HUES48 (cell line): ENCODE results near the gene SMPDL3A.

Experiments
- H3K27ac ChIP-seq: one replicate; pipeline ENCODE4 v1.7.0; 2013; ENCODE audit warnings: low read depth, low read length, inconsistent platforms
- H3K27me3 ChIP-seq: 2 replicates; pipeline ENCODE4 v1.6.1; 2013; ENCODE audit warnings: mild to moderate bottlenecking, low read length; ENCODE audit not compliant: control insufficient read depth, insufficient read depth
- H3K36me3 ChIP-seq: 2 replicates; pipeline ENCODE4 v1.6.1; 2013; ENCODE audit warnings: low read length; ENCODE audit not compliant: control insufficient read depth, insufficient read depth
- H3K4me1 ChIP-seq: 2 replicates; pipeline ENCODE4 v1.6.1; 2013; ENCODE audit warnings: mild to moderate bottlenecking, low read length; ENCODE audit not compliant: control insufficient read depth, insufficient read depth
- H3K4me3 ChIP-seq: 2 replicates; pipeline ENCODE4 v1.5.1; 2013; ENCODE audit warnings: mild to moderate bottlenecking, low read depth, low read length
- H3K9ac ChIP-seq: 2 replicates; pipeline ENCODE4 v1.6.1; 2013; ENCODE audit warnings: mild to moderate bottlenecking, low read depth, low read length, moderate library complexity
- H3K9me3 ChIP-seq: 2 replicates; pipeline ENCODE4 v1.6.1; 2013; ENCODE audit warnings: low read length; ENCODE audit not compliant: control insufficient read depth, insufficient read depth

The SMPDL3A gene

DNA sequence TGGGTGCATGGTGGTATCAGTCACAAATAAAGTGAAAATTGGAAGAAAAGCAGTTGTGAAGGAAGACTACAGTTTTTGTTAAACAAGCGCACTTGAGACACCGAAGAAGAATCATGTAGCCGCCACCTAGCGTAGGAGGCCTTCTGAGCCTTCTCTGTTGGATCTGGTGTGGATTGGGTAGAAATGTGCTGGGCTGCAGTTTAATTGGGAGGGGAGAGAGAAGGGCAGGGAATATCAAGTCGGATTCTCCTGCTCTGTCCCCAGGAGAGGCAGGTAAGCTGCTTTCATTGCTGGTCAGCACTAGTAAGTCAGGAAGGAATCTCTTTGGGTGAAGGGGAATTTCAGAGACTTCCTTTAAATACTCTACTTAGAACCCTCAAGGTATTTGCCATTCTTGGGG is 10.8 kb upstream of the SMPDL3A start:
- Histone ChIP-seq H3K27ac (no peak overlapping the region), H3K9me3 (no peaks in the 10 kb centered on the region), H3K4me1 (peaks cover 28% of the 10 kb centered on the region), H3K36me3 (no peaks in the 10 kb centered on the region), H3K27me3 (no peaks in the 10 kb centered on the region), H3K9ac (no peak overlapping the region), H3K4me3 (no peak overlapping the region)

DNA sequence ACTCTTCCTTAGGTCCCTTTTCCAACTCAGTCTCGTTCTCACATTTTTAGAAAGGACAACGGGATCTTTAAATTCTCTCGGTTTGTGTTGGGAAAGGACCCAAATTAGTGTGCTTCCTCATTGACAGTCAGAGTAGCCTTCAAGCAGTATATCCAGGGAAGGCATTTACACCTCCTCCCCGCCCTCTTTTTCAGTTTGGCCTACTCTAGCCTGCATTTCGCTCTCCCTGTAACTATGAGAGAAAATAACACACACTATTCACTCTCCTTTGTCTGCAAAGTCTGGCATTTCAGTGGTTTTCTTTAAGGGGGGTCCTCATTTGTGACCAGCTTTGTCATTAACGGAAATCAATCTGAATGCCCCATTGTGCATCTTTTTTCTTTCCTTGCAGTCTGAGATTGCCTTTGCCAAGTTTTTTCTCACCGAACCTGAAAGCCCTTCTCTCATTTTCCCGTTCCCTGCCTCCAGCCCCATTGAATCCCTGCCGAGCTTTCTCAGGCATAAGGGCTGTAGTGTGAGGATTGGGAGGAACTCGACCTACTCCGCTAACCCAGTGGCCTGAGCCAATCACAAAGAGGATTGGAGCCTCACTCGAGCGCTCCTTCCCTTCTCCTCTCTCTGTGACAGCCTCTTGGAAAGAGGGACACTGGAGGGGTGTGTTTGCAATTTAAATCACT is 9.9 kb upstream of the SMPDL3A start:
- H3K9ac ChIP-seq = no peak overlapping the region
- H3K4me3 ChIP-seq = peak overlapping the region; percentile 34; the same call in 1 of the 2 replicates
- H3K27ac ChIP-seq = peak overlapping the region; percentile 71
- no peaks in the 10 kb centered on the region for H3K36me3 ChIP-seq
- no peaks in the 10 kb centered on the region for H3K9me3 ChIP-seq
- peaks cover 28% of the 10 kb centered on the region for H3K4me1 ChIP-seq
- no peaks in the 10 kb centered on the region for H3K27me3 ChIP-seq

DNA sequence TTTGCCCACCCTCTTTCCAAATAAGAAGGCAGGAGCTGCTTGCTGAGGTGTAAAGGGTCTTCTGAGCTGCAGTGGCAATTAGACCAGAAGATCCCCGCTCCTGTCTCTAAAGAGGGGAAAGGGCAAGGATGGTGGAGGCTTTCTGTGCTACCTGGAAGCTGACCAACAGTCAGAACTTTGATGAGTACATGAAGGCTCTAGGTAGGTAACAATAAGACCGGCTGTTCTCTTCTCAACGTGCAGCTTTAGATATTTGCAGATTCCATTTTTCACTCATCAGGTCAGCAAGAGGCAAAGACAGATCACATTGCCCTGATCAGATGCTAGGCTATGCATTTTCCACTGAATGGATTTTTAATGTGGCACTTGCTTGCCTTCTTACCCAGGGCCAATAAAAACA is 9.4 kb upstream of the SMPDL3A start, which contains the start of gene FABP7:
FABP7 (plus strand) TSS at position 50 of the 400 bp plus-strand sequence; CDS start at position 129, 79 bp downstream.
- peak within 1 kb of the TSS; percentile 71 for H3K27ac ChIP-seq
- no peaks in the 10 kb centered on the region for H3K9me3 ChIP-seq
- no peak within 1 kb of the TSS for H3K9ac ChIP-seq
- peak within 1 kb of the TSS; percentile 34; the same call in 1 of the 2 replicates for H3K4me3 ChIP-seq
- no peaks in the 10 kb centered on the region for H3K27me3 ChIP-seq
- H3K4me1 ChIP-seq = peaks cover 28% of the 10 kb centered on the region
- H3K36me3 ChIP-seq = no peaks in the 10 kb centered on the region

DNA sequence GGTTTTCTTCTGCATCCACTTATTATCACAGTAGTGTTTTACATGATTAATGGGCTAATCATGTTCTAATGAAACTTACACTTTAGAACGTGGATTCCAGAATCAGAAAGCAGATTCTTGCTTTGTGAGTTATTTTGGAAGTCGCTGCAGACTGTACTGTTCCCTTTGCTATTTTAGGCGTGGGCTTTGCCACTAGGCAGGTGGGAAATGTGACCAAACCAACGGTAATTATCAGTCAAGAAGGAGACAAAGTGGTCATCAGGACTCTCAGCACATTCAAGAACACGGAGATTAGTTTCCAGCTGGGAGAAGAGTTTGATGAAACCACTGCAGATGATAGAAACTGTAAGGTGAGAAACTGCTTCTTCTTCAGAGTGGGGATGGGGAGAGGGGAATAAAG is 8.9 kb upstream of the SMPDL3A start:
- H3K27me3 ChIP-seq = no peaks in the 10 kb centered on the region
- H3K4me1 ChIP-seq = peaks cover 28% of the 10 kb centered on the region
- H3K9ac ChIP-seq = no peak overlapping the region

DNA sequence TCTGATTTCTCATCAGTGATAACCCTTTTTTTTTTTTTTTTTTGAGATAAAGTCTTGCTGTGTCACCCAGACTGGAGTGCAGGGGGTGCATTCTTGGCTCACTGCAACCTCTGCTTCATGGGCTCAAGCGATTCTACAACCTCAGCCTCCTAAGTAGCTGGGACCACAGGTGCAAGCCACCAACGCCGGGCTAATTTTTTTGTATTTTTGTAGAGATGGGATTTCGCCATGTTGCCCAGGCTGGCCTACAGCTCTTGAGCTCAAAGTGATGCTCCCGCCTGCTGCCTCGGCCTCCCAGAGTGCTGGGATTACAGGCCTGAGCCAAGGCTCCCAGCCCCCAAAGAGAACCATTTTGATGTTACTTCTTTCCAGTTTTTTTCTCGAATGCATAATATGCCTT is 7.3 kb upstream of the SMPDL3A start:
- Histone ChIP-seq H3K4me3 (no peak overlapping the region), H3K9ac (no peak overlapping the region), H3K27ac (no peak overlapping the region), H3K4me1 (peaks cover 41% of the 10 kb centered on the region), H3K9me3 (no peaks in the 10 kb centered on the region), H3K27me3 (no peaks in the 10 kb centered on the region), H3K36me3 (no peaks in the 10 kb centered on the region)

More for the DNA sequence above, 8.9 kb upstream of the SMPDL3A start:
- no peaks in the 10 kb centered on the region for H3K9me3 ChIP-seq
- no peaks in the 10 kb centered on the region for H3K36me3 ChIP-seq
- H3K4me3 ChIP-seq = no peak overlapping the region
- no peak overlapping the region for H3K27ac ChIP-seq

DNA sequence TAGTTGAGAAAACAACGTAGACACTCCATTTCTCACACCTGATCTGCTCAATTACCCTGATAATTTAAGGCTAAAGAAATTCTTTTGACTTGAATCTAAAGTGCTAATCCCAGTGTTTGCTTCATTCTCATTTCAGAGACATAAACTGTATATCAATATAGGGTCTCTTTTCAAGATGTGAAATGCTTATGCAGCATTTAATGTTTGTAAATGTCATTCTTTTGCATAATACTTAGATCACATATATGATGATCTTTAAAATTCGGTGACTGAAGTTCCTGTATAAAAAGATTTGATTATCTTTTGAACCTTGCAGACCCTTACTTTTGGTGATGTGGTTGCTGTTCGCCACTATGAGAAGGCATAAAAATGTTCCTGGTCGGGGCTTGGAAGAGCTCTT is 5.7 kb upstream of the SMPDL3A start:
- H3K9ac ChIP-seq = no peak overlapping the region
- H3K27ac ChIP-seq = no peak overlapping the region
- no peak overlapping the region for H3K4me3 ChIP-seq
- no peaks in the 10 kb centered on the region for H3K36me3 ChIP-seq
- peaks cover 53% of the 10 kb centered on the region for H3K4me1 ChIP-seq
- peaks cover 17% of the 10 kb centered on the region for H3K27me3 ChIP-seq
- H3K9me3 ChIP-seq = no peaks in the 10 kb centered on the region

DNA sequence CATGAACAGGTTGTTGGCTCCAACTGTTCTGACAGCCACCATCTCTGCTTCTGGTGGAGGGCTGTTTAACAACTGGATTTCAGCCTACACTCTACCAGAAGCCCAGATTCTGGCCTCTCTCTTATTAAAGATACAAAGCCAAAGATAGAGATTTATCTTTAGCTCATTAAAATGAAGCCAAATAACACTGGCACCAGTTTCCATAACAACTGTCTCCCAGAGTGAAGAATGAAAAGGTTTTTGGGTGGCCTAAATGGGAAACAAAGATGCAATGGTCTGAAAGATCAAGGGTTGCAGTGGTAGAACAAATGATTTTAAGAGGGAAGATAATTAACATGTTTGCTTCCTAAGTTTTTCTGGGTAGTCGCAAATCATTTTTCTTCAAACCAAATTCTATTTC is 3.2 kb upstream of the SMPDL3A start:
- Histone ChIP-seq H3K9me3 (no peaks in the 10 kb centered on the region), H3K27me3 (peaks cover 28% of the 10 kb centered on the region), H3K9ac (no peak overlapping the region), H3K36me3 (no peaks in the 10 kb centered on the region), H3K27ac (no peak overlapping the region), H3K4me1 (peaks cover 42% of the 10 kb centered on the region), H3K4me3 (no peak overlapping the region)

DNA sequence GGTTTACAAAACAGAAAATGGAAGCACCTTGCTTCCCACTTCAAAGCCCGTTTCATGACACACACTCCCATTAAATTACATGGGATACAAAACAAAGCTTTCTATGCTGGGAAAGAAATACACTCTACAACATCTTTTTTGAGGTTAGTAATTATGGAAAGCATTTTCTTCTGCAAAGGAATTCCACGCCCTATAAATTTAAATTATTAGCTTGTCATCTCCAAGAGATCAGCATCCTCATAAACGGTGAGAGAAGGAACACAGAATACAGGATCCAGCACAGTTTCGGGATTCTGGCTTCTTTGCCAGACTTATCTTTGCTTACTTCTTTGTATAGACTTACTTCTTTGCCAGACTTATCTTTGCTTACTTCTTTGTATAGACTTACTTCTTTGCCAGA is 1.3 kb upstream of the SMPDL3A start:
- no peak overlapping the region for H3K4me3 ChIP-seq
- no peaks in the 10 kb centered on the region for H3K36me3 ChIP-seq
- H3K27ac ChIP-seq = no peak overlapping the region
- peaks cover 46% of the 10 kb centered on the region for H3K4me1 ChIP-seq
- H3K9me3 ChIP-seq = no peaks in the 10 kb centered on the region
- H3K9ac ChIP-seq = no peak overlapping the region
- H3K27me3 ChIP-seq = peaks cover 32% of the 10 kb centered on the region

DNA sequence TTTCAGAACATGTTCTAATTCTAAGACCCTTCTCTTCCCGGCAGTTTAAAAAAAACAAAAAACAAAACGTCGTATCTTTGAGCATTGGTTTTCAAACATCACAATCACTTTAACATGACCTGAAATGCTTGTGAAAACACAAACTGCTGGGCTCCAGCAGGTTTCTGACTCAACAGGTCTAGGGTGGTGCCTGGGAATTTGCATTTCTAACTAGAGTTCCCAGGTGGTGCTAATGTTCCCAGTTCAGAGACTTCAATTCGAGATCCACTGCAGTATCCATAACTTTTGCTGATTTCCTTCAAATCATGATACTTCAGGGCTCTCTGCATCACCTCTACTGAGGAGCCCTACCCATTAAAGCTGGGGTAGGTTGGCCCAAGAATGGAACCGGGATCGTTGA is 850 bp upstream of the SMPDL3A start:
- H3K27me3 ChIP-seq = peaks cover 32% of the 10 kb centered on the region
- no peaks in the 10 kb centered on the region for H3K36me3 ChIP-seq
- H3K4me3 ChIP-seq = peak overlapping the region; percentile 73; the same call in 1 of the 2 replicates
- no peak overlapping the region for H3K9ac ChIP-seq
- H3K27ac ChIP-seq = peak overlapping the region; percentile 11
- H3K4me1 ChIP-seq = peaks cover 50% of the 10 kb centered on the region
- no peaks in the 10 kb centered on the region for H3K9me3 ChIP-seq

DNA sequence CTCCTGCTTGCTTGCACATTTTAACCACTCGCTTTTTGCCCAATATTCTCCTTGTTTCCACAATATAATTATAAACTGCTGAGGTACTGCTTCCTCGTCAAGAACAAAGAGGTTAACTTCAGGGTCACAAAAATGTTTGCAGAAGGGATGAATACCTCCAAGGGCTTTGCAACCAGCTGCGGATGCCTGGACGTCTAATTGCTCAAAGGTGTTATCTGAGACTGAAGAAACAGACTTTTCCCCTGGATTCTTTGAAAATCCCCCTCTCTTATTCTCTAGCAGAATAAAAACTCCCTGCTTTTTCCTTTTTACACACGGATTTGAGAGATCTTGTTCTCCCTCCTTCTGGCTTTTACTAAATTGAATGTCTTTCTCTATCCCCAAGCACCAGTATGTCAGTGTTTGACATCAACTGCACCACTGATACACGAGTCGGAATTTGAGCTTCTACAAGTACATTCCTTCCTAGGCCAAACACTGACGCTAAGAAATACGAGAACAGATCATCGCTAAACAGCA is 336 bp upstream of the SMPDL3A start:
- peaks cover 32% of the 10 kb centered on the region for H3K27me3 ChIP-seq
- H3K9ac ChIP-seq = peak overlapping the region; percentile 47
- no peaks in the 10 kb centered on the region for H3K9me3 ChIP-seq
- peak overlapping the region; percentile 86 for H3K27ac ChIP-seq
- peak overlapping the region; percentile 73 for H3K4me3 ChIP-seq
- H3K36me3 ChIP-seq = no peaks in the 10 kb centered on the region
- H3K4me1 ChIP-seq = peaks cover 50% of the 10 kb centered on the region

DNA sequence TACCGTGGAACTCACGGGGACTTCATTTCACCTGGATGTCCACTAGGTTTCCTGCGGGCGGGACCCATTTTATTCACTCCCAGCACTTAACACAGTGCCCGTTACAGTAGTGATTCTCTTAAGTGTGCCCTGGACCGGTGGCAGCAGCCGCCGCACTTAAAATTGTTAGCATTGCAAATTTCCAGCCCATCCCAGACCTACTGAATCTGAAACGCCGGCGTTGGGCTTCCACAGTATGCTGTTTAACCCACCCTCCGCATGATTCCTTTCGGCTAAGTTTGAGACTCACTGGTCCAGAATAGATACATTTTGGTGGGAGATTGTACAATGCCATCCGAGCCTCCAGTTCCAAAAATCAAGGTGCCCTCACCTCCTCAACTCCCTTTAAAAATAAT is 967 bp downstream of the SMPDL3A start:
- peaks cover 50% of the 10 kb centered on the region for H3K4me1 ChIP-seq
- H3K4me3 ChIP-seq = peak overlapping the region; percentile 73
- no peaks in the 10 kb centered on the region for H3K9me3 ChIP-seq
- peaks cover 32% of the 10 kb centered on the region for H3K27me3 ChIP-seq
- H3K36me3 ChIP-seq = no peaks in the 10 kb centered on the region
- peak overlapping the region; percentile 86 for H3K27ac ChIP-seq
- H3K9ac ChIP-seq = peak overlapping the region; percentile 47
